Activated CD4-positive, alpha-beta T cell treated with anti-CD3 and anti-CD28 coated beads, Interleukin-2, amount 50 U/mL, for 4 hours (primary cell): Measurements from ENCODE around the gene MED23.
A peak's percentile ranks its signal among the peaks of the same experiment; 100 is the strongest.

Source experiments
- DNase-seq, 2 experiments: peaks; one replicate each; pipeline ENCODE4 v3.0.0-alpha.2; 2020

MED23 gene, protein sequence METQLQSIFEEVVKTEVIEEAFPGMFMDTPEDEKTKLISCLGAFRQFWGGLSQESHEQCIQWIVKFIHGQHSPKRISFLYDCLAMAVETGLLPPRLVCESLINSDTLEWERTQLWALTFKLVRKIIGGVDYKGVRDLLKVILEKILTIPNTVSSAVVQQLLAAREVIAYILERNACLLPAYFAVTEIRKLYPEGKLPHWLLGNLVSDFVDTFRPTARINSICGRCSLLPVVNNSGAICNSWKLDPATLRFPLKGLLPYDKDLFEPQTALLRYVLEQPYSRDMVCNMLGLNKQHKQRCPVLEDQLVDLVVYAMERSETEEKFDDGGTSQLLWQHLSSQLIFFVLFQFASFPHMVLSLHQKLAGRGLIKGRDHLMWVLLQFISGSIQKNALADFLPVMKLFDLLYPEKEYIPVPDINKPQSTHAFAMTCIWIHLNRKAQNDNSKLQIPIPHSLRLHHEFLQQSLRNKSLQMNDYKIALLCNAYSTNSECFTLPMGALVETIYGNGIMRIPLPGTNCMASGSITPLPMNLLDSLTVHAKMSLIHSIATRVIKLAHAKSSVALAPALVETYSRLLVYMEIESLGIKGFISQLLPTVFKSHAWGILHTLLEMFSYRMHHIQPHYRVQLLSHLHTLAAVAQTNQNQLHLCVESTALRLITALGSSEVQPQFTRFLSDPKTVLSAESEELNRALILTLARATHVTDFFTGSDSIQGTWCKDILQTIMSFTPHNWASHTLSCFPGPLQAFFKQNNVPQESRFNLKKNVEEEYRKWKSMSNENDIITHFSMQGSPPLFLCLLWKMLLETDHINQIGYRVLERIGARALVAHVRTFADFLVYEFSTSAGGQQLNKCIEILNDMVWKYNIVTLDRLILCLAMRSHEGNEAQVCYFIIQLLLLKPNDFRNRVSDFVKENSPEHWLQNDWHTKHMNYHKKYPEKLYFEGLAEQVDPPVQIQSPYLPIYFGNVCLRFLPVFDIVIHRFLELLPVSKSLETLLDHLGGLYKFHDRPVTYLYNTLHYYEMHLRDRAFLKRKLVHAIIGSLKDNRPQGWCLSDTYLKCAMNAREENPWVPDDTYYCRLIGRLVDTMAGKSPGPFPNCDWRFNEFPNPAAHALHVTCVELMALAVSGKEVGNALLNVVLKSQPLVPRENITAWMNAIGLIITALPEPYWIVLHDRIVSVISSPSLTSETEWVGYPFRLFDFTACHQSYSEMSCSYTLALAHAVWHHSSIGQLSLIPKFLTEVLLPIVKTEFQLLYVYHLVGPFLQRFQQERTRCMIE (N-terminal part only)

DNA sequence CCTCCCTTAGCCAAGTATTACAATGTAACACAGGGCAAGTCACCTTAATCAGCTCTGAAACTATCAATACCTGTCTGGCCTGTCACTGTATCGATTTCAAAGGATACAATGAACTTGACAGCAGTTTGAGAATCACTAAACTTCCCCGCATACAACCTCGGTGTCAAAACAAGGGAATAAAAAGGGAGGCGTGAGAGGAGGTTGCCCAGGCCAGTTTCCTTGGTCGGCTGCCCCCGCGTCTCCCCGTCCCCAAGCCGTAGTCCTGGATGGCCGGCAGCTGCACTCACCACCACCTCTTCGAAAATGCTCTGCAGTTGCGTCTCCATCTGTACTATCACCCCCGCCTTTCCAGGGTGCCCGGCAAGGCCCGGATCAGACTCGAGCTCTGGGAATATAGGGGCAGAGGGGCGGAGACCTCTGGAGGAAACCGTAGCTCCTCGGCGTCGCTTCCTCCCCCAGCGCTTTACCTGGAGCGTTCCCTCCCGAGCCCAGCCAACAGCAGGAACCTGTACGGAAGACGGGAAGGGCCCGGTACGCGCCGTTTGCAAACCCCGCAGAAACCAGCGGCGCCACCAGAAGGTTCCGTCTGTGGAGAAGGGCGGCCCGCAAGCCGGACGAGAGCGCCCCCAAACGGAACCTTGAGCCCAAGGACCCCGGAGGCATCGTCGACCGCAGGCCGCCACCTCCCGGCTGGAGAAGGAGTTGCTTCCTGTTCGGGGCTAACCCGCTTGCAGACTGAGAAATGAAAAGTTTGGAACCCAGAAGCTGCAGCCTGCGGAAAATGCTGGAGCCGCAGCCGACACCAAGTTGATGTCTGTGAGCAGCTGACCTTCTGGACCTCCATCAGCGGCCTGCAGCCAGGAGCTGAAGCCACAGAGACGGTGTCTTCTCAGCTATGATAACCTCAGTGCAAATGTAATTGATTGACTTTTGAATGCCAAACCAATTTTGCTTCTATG is at the start of gene MED23:
Gene MED23, minus strand, starts transcription at position 519 of the 959 bp plus-strand sequence. Its CDS starts 193 bp downstream, at position 326.
- DNase-seq: peak; percentile 93 to 95

DNA sequence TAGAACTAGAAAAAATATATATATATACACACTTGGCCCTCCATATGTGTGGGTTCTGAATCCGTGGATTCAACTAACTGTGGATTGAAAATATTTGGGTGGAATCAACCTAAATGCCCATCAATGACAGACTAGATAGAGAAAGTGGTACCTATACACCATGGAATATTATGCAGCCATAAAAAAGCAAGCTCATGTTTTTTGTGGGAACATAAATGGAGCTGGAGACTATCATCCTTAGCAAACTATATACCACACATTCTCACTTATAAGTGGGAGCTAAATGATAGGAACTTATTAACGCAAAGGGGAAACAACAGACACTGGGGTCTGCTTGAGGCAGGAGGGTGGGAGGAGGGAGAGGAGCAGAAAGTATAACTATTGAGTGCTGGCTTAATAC is 45.1 kb upstream of the MED23 start:
- DNase-seq: no peak

DNA sequence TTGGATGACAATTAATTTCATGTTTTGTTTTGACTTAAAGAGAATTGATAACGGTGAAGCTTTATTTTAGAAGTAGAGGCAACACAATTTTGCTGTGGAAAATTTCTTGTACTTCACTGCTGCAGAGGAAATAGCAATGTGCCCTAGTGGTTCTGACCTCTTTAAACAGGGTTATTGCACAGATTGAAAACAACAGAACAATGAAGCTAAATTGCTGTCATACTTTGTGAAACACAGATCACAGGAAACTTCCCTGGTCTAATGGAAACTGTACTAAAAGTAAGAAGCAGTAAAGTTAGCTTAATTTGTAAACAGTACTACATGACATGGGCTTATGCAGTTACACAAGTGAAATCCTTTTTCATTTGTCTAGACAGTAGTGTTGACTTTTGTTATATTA is 41.8 kb upstream of the MED23 start:
- DNase-seq: no peak

DNA sequence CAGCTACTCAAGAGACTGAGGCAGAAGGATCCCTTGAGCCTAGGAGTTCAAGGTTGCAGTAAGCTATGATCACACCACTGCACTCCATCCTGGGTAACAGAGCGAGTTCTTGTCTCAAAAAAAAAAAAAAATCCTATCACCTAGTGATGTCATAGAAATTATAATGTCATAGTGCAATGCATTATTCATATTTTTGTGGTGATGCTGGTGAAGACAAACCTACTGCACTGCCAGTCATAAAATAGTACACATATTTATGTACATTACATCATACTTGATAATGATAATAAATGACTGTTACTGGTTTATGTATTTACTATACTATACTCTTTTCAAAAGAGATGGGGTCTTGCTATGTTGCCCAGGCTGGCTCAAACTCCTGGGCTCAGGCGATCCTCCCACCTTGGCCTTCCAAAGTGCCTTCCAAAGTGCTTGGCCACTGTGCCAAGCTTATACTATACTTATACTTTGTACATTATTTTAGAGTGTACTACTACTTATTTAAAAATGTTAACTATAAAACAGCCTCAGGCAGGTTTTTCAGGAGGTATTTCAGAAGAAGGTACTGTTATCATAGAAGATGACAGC is 35.6 kb upstream of the MED23 start:
- DNase-seq: no peak

DNA sequence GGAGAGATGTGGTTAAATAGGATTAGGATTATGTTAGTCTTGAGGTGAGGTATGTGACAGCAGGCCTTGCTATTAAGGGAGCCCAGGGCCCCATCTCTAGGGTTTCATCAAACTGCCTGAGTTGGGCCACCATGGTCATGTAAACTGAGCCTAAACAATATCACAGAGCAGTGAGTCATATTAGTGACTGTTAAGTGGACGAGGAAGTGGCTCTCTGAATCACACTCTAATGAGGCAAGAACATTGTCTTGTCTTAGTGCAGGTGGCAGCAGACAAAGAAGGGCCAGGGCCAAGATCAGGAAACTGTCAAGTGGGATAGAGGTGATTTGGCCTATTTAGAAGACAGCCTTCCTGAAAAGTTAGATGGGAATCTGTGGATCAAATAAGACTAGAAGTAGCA is 32.2 kb upstream of the MED23 start:
- DNase-seq: no peak

DNA sequence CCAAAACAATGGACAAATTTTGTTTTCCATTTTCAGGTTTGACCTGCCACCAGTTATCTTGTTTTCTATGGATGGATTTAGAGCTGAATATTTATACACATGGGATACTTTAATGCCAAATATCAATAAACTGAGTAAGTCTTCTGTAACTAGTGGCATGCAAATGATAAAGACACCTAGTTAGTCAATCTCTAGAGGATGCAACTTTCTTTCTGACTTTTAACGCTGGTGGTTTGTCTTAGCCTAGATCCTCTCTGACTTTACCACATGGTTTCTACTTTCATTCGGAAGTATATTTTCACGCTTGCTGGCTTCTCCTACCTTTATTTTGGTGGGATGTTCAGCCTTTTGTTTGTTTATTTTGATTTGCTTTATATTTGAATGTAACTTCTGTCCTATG is 30.2 kb upstream of the MED23 start:
- DNase-seq: no peak

DNA sequence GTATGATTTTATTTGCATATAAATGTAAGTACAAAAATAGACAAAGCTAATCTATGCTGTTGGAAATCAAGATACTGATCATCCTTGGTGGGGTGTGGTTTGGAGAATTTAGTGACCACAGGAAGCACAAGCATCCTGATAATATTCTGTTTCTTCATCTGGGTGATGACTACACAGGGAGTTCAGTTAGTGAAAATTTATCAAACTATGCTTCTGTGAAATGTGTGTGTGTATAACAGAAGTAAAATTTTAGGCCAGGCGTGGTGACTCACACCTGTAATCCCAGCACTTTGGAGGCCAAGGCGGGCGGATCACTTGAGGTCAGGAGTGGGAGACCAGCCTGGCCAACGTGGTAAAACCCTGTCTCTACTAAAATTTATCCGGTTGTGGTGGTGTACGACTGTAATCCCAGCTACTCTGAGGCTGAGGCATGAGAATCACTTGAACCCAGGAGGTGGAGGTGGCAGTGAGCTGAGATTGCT is 29.6 kb upstream of the MED23 start:
- no peak for DNase-seq

DNA sequence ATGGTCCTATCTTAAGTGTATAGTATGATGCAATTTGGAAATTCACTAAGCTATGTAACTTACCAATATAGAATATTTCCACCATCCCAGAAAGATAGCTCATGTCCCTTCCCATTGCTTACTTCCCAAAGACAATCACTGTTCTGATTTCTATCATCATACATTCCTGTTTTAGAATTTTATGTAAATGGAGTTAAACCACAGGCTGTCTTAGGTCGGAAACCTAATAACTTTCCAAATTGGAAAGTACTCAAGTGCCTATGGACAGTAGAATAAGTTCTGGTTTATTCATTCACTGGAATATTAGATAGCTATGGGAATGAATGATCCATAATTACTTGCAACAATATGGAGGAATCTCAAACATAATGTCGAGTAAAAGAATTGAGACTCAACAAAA is 29.2 kb upstream of the MED23 start:
- no peak for DNase-seq

DNA sequence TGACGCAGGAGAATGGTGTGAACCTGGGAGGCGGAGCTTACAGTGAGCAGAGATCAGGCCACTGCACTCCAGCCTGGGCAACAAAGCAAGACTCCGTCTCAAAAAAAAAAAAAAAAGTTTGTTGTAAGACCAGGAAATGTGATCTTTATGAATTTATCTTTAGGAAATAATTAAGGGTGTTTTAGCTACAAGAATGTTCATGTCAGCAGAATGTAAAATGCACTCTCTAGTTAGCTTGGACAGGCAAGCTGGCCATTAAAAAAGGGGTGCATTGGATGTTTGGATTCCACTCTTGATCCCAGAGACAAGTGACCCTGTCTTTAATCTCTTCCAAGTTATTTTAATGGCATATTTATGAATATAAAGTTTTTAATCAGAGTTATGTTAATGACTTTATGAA is 28.6 kb upstream of the MED23 start:
- no peak for DNase-seq

DNA sequence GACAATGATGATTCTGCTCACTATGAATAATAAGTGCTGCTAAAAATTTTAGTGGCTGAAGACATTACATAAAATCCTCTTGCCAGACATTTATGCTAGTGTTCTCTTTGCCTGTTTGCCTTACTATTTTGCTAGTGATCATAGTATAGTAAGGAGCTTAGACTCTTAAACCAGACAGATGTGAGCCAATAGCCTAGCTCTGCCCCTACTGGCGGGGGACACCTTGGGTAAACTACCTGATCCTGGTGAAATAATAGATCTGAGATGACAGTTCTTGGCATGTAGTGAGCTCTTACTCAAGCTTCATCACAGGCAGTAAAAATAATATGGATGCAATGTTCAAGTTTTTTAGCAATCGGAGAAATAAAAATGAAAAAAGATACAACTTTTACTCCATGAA is 27.9 kb upstream of the MED23 start:
- DNase-seq: no peak

DNA sequence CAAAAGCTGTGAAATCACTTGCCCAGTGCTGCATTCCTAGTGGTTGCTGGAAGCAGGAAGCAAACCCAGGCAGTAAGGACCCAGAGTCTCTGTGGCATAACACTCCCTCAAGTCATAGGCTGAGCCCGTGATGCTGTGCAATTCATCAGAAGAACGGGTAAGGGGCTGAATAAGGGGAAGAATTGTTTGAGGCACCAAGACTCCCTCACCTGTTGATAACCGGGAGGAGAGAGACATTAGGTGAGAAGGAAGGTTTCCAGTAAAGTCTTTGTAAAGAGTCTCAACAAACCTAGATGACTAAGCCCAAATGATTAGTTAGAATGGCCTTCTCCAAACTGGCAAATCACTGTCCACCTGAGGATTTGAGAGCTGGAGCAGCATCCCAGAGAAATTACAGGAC is 27.3 kb upstream of the MED23 start:
- DNase-seq: no peak

DNA sequence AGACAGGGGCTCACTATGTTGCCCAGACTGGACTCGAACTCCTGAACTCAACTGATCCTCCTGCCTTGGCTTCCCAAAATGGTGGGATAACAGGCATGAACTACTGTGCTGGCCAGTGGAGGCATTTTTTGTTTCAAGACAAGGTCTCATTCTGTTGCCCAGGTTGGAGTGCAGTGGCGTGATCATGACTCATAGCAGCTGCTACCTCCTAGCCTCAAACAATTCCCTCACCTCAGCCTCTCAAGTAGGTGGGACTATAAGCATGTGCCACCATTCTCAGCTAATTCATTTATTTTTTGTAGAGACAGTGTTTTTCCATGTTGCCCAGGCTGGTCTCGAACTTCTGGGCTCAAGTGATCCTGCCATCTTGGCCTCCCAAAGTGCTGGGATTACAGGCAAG is 26.3 kb upstream of the MED23 start:
- DNase-seq: no peak

DNA sequence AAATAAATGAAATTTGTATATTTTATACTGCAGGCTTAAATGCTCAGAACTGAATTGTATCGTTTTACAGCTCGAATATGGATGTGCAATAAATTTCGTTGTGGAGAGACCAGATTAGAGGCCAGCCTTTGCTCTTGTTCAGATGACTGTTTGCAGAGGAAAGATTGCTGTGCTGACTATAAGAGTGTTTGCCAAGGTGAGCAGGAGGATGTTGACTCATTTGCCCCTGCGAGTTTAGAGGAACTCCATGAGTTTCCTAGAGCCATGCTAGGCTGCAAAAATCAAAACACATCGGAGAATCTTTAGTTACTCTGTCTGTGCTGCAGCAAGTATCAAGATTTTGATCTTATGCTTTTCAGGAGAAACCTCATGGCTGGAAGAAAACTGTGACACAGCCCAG is 24.4 kb upstream of the MED23 start:
- DNase-seq: no peak

DNA sequence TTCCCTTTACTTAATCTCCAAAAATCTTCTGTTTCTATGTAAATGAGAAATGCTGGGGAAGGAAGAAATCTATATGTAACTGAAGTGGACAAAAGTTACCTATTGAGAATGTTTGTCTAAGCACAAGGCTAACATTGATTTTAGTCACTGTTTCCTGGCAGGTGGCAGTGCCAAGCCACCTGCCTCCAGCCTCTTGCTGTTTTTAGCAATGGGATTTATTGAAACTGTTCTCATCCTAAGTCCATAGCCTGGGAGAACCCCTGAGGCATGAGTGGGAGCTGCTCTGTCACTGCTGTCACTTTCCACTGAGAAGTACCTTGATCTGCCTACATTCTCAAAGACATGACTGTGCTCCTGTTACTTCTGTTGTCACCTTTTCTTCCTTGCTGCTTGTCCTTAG is 23.7 kb upstream of the MED23 start:
- DNase-seq: no peak

DNA sequence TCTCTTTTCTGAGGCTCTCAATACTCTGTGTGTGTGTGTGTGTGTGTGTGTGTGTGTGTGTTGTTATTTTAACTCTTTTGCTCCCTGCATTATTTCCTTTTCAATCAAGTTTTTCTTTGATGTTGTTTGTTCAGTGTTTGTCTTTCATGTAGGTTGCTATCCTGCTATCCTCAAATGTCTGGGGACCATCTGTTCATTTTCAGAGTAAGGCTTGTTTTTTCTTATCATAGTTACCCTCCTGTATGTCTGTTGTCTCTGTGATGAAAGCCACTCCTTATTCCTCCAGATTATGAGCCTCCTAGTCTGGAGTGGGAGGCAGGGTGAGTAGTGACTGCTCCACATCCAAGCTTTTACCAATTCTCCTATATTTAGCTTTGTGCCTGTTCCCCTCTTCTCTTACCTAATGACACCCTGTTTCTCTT is 18.2 kb upstream of the MED23 start:
- no peak for DNase-seq

DNA sequence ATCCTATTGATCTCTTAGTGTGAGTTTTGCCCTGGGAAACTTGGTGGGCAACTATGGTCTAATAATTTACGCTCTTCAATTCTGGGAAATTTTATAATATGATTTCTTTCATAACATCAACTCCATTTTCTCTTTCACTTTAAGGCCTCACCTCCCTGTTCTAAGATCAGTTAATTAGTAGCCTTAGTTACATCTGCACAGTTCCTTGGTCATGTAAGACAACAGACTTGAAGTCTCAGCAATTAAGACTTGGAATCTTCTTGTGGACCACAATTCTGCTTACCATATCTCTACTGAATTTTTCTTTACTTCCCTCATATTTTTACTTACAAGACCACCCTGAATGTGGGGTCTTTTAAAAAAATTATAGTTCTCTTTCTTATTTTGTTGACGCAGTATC is 17.8 kb upstream of the MED23 start:
- no peak for DNase-seq

DNA sequence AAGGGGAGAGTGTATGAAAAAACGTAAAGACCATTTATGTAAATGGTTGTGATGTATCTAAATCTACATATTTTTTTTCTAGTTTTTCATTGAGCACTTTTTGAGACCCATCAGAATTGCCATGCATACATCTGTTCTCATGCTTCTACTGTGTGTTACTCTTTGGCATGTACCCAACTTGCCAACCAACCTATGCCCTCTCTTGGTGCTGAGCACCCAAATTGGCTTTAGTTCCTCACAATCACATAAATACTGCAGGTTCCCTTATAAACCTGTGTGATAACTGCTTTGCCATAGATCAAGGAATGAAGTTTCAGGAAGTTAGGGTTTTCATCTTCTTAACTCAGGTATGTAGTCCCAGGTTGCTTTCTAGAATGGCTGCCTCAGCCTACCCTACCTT is 16.9 kb upstream of the MED23 start:
- DNase-seq: no peak

DNA sequence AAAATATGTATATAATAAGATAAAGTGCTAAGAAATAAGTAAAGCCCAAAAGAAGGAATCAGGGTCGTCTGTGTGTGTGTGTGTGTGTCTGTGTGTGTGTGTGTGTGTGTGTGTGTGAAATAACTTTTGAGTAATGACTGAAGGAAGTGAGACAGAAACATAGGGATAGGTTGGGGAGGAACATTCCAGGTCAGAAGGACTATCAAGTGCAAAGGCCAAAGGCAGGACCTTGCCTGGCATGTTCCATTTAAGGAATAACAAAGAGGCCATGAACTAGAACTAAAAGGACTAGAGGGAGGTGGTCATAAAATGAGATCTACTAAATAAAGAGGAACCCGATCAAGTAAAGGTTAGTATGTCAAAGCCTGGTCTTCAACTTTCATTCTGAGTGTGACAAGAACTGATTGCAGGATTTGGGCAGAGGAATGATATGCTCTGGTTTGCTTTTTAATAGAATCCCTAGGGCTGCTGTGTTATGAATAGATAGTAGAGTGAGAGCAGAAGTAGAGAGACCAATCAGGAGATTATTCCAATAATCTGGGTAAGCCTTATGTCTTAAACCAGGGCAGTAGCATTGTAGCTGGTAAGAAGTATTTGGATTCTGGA is 15.9 kb upstream of the MED23 start:
- DNase-seq: no peak

DNA sequence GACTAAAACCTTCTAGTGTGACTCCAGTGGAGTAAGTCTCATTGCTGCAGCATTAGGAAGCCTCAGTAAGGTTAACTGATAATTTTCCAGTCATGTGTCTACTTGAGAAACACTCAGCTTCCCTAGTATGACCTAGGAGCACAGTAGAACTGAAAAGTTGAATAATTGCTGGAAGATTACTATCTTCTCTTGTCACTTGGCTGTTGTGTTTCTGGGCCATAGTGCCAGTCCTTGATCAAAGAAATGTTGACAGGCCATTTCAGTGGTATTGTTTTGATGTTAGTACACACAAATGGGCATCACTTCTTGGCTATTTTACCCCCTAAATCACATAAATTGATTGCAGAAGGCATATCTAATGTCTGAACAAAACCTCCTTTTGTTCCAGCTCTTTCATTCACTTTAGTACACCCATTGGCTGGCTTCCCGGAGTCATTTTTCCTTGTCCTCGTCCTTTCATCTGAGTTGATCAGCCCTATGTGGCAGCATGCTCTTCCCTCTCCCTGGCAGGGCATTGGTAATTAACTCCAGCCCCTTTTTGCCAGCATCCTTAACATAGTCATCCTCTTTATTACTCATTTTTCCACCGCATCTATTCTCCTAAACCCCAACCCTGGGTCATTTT is 15.1 kb upstream of the MED23 start:
- DNase-seq: no peak

DNA sequence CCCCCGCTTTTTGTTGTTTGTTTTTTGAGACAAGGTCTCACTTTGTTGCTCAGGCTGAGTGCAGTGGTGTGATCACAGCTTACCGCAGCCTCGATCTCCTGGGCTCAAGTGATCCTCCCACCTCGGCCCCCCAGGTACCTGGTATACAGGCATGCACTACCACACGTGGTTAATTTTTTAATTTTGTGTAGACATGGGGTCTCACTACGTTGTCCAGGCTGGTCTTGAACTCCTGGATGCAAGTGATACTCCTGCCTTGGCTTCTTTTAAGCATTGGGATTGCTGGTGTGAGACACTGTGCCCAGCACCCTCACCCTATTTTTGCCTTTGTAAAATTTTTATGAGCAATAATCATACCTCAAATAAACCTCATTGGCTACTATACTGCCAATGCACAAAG is 14.5 kb upstream of the MED23 start:
- DNase-seq: no peak

DNA sequence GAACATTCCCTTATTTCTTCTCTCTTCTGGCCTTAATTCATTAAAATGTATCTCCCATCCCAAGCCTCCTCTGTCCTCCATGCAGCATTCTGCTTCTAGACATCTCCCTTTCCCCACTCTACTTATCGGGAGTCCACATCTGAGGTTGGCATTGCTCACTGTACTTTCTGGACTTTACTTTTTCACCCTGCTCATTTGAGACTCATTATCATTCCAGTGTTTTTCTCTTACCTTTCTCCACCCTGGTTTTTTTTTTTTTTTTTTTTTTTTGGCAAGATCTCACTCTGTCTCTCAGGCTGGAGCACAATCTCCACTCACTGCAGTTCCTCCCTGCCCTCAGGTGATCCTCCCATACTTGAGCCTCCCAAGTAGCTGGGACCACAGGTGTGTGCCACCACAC is 13.5 kb upstream of the MED23 start:
- DNase-seq: no peak
